Measurements from ENCODE around the gene ARHGAP40.

DNA sequence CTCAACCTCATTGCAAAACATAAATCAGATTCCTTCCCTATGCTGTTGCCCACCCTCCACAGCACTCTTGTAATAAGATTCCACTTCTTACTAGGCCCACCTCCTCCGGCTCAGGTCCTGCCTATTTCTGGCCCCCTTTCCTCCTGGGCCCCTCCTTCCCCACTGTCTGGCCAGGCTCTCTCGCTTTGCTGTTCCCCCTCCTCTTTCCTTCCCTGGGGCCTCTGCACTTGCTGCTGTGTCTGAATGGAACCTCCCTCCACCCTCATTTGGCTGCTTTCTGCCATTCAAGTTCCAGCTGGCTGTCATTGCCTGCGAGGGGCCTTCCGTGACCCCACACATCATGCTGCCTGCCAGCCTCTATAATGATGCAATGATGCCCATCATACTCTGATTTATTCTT, 38.9 kb downstream of the ARHGAP40 start:
- TF ChIP-seq, protein P1, sequence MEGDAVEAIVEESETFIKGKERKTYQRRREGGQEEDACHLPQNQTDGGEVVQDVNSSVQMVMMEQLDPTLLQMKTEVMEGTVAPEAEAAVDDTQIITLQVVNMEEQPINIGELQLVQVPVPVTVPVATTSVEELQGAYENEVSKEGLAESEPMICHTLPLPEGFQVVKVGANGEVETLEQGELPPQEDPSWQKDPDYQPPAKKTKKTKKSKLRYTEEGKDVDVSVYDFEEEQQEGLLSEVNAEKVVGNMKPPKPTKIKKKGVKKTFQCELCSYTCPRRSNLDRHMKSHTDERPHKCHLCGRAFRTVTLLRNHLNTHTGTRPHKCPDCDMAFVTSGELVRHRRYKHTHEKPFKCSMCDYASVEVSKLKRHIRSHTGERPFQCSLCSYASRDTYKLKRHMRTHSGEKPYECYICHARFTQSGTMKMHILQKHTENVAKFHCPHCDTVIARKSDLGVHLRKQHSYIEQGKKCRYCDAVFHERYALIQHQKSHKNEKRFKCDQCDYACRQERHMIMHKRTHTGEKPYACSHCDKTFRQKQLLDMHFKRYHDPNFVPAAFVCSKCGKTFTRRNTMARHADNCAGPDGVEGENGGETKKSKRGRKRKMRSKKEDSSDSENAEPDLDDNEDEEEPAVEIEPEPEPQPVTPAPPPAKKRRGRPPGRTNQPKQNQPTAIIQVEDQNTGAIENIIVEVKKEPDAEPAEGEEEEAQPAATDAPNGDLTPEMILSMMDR (IDR thresholded peaks at IDR 0.05; ENCODE audit: extremely low read depth in 1 of 2, insufficient read depth in 1 of 2, low read depth in 1 of 2, low read length in 2 of 2), result no peak
- no peak for TF ChIP-seq EZH2 (IDR thresholded peaks at IDR 0.05; ENCODE audit: borderline replicate concordance, low read depth, low read length, severe bottlenecking)
- no peak for TF ChIP-seq POLR2A (IDR thresholded peaks at IDR 0.05; ENCODE audit: low read depth, low read length)
- no peak for TF ChIP-seq POLR2AphosphoS5 (IDR thresholded peaks at IDR 0.05; ENCODE audit: insufficient read depth, low read depth, low read length)
- TF ChIP-seq GATA2 (IDR thresholded peaks at IDR 0.05; ENCODE audit: insufficient read depth, insufficient read length, low read depth, low read length), result no peak
- TF ChIP-seq MYC (IDR thresholded peaks at IDR 0.05; ENCODE audit: low read depth, low read length), result no peak
- TF ChIP-seq, protein P2, sequence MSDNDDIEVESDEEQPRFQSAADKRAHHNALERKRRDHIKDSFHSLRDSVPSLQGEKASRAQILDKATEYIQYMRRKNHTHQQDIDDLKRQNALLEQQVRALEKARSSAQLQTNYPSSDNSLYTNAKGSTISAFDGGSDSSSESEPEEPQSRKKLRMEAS (IDR thresholded peaks at IDR 0.05; ENCODE audit: insufficient read depth, insufficient read length), result no peak
- no peak for TF ChIP-seq FOS (IDR thresholded peaks at IDR 0.05; ENCODE audit: borderline replicate concordance, insufficient read depth, low read length)
- TF ChIP-seq JUN (IDR thresholded peaks at IDR 0.05; ENCODE audit: borderline replicate concordance, insufficient read depth, insufficient read length, low read depth), result no peak

All from endothelial cell of umbilical vein (primary cell).